ENCODE measurements around the gene HYI.

Gene HYI

DNA sequence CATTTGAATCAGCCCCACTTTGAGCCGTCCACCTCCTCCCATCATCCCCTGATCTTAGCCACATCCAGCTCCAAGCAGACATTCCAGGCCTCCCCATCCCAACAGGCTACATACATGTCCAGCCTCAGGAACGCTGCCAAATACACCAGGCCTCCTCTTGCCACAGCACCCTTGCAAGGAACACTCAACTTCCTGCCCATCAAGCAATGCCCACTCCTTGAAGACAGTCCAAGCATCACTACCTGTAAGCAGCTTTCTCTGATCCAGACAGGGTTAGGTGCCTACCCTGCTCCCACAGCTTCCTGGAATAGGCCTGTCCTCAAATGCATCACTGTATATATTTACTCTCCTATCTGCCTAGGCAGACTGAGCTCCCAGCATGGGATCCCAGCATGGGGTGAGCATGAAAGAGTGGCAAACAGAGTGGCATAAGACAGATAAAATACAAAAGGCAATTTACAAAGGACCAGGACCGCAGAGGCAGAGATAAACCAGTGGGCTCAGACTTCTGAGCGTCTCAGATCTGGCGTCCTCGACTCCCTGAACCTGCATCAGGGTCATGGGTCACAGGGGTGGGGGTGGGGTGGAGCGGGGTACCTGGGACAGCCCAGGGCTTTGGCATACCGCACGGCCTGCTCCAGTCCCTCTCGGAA lies 816 bp downstream of the HYI start:
- Histone ChIP-seq H3K27me3 (ENCODE audit: insufficient read depth, insufficient read length) (no peaks in the 10 kb centered on the region), H3K9ac (ENCODE audit: insufficient read length, low read depth) (peak overlapping the region; percentile 71), H3K4me3 (ENCODE audit: insufficient read length, low read depth) (peak overlapping the region; percentile 52), H3K9me3 (ENCODE audit: insufficient read depth, low read length) (no peaks in the 10 kb centered on the region), H3K36me3 (ENCODE audit: insufficient read depth, insufficient read length, low read length) (peaks cover 51% of the 10 kb centered on the region), H3K4me1 (ENCODE audit: insufficient read depth, insufficient read length) (peaks cover 7% of the 10 kb centered on the region)
- TF ChIP-seq ZNF274 (IDR thresholded peaks at IDR 0.05; ENCODE audit: low read depth, low read length) (no peak), YY1 (IDR thresholded peaks at IDR 0.05; ENCODE audit: insufficient read depth, insufficient read length) (no peak), SUZ12 (IDR thresholded peaks at IDR 0.05; ENCODE audit: extremely low read depth, insufficient read depth, insufficient read length) (no peak)
- no peak for DNase-seq (ENCODE audit: low read depth, low spot score)

- DNase-seq (ENCODE audit: low read depth, low spot score): no peak
- peaks cover 61% of the 10 kb centered on the region for H3K36me3 ChIP-seq (ENCODE audit: insufficient read depth, insufficient read length, low read length)
- peaks cover 7% of the 10 kb centered on the region for H3K4me1 ChIP-seq (ENCODE audit: insufficient read depth, insufficient read length)
- TF ChIP-seq SUZ12 (IDR thresholded peaks at IDR 0.05; ENCODE audit: extremely low read depth, insufficient read depth, insufficient read length): no peak
- TF ChIP-seq YY1 (IDR thresholded peaks at IDR 0.05; ENCODE audit: insufficient read depth, insufficient read length): no peak
- TF ChIP-seq ZNF274 (IDR thresholded peaks at IDR 0.05; ENCODE audit: low read depth, low read length): no peak
- H3K27me3 ChIP-seq (ENCODE audit: insufficient read depth, insufficient read length): no peaks in the 10 kb centered on the region
- H3K9me3 ChIP-seq (ENCODE audit: insufficient read depth, low read length): no peaks in the 10 kb centered on the region
- no peak overlapping the region for H3K9ac ChIP-seq (ENCODE audit: insufficient read length, low read depth)
- no peak overlapping the region for H3K4me3 ChIP-seq (ENCODE audit: insufficient read length, low read depth)
These were observed 1.8 kb downstream of the HYI start for GRCh38 chr1:43451701-43452532.

GRCh38 chr1:43451157-43451591 lies 2.6 kb downstream of the HYI start:
- H3K9me3 ChIP-seq (ENCODE audit: insufficient read depth, low read length): no peaks in the 10 kb centered on the region

DNA sequence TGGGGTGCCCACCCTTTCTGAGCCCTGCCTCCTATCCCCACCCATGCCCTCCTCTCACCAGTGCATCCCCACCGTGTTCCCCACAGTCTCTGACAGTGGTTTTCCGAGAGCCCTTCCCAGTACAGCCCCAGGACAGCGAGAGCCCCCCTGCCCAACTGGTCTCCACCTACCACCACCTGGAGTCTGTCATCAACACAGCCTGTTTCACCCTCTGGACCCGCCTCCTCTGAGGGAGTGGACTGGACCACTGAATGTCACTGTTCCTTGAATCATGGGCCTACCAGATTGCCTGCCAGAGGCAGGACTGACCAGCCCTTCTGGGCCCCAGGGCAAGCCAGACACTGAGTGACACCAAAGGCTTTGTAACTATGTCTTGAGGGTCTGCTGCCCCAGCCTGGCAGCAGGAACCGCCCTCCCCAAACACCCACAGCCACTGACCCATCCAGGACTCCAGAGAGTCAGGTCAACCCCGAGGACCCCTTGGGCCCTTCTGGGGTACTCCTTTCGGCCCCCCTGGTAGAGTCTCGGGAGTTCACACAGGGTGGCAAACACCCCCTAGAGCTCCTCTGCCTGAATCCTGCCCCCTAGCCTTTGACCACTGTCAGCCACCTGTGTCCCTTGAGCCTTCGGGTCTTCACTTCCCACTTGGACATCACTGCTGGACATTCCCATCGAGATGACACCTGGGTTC lies 3.3 kb downstream of the HYI start:
- no peak for DNase-seq (ENCODE audit: low read depth, low spot score)
- Histone ChIP-seq H3K4me3 (ENCODE audit: insufficient read length, low read depth) (no peak overlapping the region), H3K9me3 (ENCODE audit: insufficient read depth, low read length) (no peaks in the 10 kb centered on the region), H3K4me1 (ENCODE audit: insufficient read depth, insufficient read length) (peaks cover 7% of the 10 kb centered on the region), H3K36me3 (ENCODE audit: insufficient read depth, insufficient read length, low read length) (peaks cover 76% of the 10 kb centered on the region), H3K27me3 (ENCODE audit: insufficient read depth, insufficient read length) (no peaks in the 10 kb centered on the region), H3K9ac (ENCODE audit: insufficient read length, low read depth) (no peak overlapping the region)
- TF ChIP-seq SUZ12 (IDR thresholded peaks at IDR 0.05; ENCODE audit: extremely low read depth, insufficient read depth, insufficient read length) (no peak), YY1 (IDR thresholded peaks at IDR 0.05; ENCODE audit: insufficient read depth, insufficient read length) (no peak), ZNF274 (IDR thresholded peaks at IDR 0.05; ENCODE audit: low read depth, low read length) (no peak)

More at GRCh38 chr1:43451157-43451591, 2.6 kb downstream of the HYI start:
- TF ChIP-seq SUZ12 (IDR thresholded peaks at IDR 0.05; ENCODE audit: extremely low read depth, insufficient read depth, insufficient read length): no peak
- TF ChIP-seq ZNF274 (IDR thresholded peaks at IDR 0.05; ENCODE audit: low read depth, low read length): no peak
- TF ChIP-seq YY1 (IDR thresholded peaks at IDR 0.05; ENCODE audit: insufficient read depth, insufficient read length): no peak
- no peak for DNase-seq (ENCODE audit: low read depth, low spot score)
- Histone ChIP-seq H3K36me3 (ENCODE audit: insufficient read depth, insufficient read length, low read length) (peaks cover 68% of the 10 kb centered on the region), H3K27me3 (ENCODE audit: insufficient read depth, insufficient read length) (no peaks in the 10 kb centered on the region), H3K4me3 (ENCODE audit: insufficient read length, low read depth) (no peak overlapping the region), H3K9ac (ENCODE audit: insufficient read length, low read depth) (no peak overlapping the region), H3K4me1 (ENCODE audit: insufficient read depth, insufficient read length) (peaks cover 7% of the 10 kb centered on the region)

DNA sequence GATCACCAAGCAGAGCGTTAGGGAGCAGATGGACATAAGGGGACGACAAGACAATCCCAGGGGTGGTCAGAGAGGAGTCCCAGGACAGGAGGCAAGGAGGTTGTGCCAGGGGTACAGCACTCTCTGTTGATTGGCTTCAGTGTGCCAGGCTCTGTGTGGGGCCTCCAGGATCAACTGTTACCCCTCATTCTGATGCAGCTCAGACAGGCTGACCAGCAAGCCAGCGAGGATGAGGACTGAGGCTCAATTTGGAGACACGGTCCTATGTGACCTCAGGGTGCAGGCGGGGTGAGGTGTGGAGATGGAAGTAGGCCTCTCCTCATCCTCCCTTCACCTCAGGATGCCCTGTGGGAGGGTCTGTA lies 4.0 kb downstream of the HYI start:
- no peaks in the 10 kb centered on the region for H3K27me3 ChIP-seq (ENCODE audit: insufficient read depth, insufficient read length)
- no peak overlapping the region for H3K9ac ChIP-seq (ENCODE audit: insufficient read length, low read depth)
- H3K36me3 ChIP-seq (ENCODE audit: insufficient read depth, insufficient read length, low read length): peaks cover 81% of the 10 kb centered on the region
- no peak overlapping the region for H3K4me3 ChIP-seq (ENCODE audit: insufficient read length, low read depth)
- no peaks in the 10 kb centered on the region for H3K9me3 ChIP-seq (ENCODE audit: insufficient read depth, low read length)
- DNase-seq (ENCODE audit: low read depth, low spot score): no peak
- no peak for TF ChIP-seq ZNF274 (IDR thresholded peaks at IDR 0.05; ENCODE audit: low read depth, low read length)
- no peak for TF ChIP-seq SUZ12 (IDR thresholded peaks at IDR 0.05; ENCODE audit: extremely low read depth, insufficient read depth, insufficient read length)
- no peak for TF ChIP-seq YY1 (IDR thresholded peaks at IDR 0.05; ENCODE audit: insufficient read depth, insufficient read length)
- H3K4me1 ChIP-seq (ENCODE audit: insufficient read depth, insufficient read length): peaks cover 7% of the 10 kb centered on the region

- no peak for DNase-seq (ENCODE audit: low read depth, low spot score)
- H3K27me3 ChIP-seq (ENCODE audit: insufficient read depth, insufficient read length): no peaks in the 10 kb centered on the region
- TF ChIP-seq YY1 (IDR thresholded peaks at IDR 0.05; ENCODE audit: insufficient read depth, insufficient read length) (no peak), ZNF274 (IDR thresholded peaks at IDR 0.05; ENCODE audit: low read depth, low read length) (no peak), SUZ12 (IDR thresholded peaks at IDR 0.05; ENCODE audit: extremely low read depth, insufficient read depth, insufficient read length) (no peak)
- H3K4me1 ChIP-seq (ENCODE audit: insufficient read depth, insufficient read length): peaks cover 10% of the 10 kb centered on the region
- H3K9me3 ChIP-seq (ENCODE audit: insufficient read depth, low read length): no peaks in the 10 kb centered on the region
- H3K36me3 ChIP-seq (ENCODE audit: insufficient read depth, insufficient read length, low read length): peaks cover 87% of the 10 kb centered on the region
- no peak overlapping the region for H3K4me3 ChIP-seq (ENCODE audit: insufficient read length, low read depth)
- H3K9ac ChIP-seq (ENCODE audit: insufficient read length, low read depth): no peak overlapping the region
These were observed 4.6 kb downstream of the HYI start for GRCh38 chr1:43448955-43449707.
